Lower lobe of right lung (tissue), 2 donors: ENCODE measurements around the gene TTC28. TPM values are rescaled to one million over a fixed set of nuclear protein-coding genes. Genes with fewer than 3 reads are reported as not detected.
"Not testable (repeated sequence)": the region's sequence is repeated elsewhere in the genome, so short reads cannot be mapped to it uniquely, and the experiment has no call there.

Experiments used
- ATAC-seq, 2 donors: fragments of 200-7000 bp; cut with Tn5 transposase; one replicate each; pipeline ENCODE4 v1.9.1; 2020 to 2022; ENCODE audit warnings: mild to moderate bottlenecking in 2 of 2, moderate library complexity in 2 of 2
- DNase-seq: peaks from one replicate; pipeline ENCODE4 v3.0.0-alpha.2; 2020
- H3K27ac ChIP-seq: fragments of 200-600 bp; one replicate; pipeline ENCODE4 v1.8.0; 2022
- H3K27me3 ChIP-seq: fragments of 200-600 bp; one replicate; pipeline ENCODE4 v1.8.0; 2022; ENCODE audit warnings: low read depth
- H3K36me3 ChIP-seq: fragments of 200-600 bp; one replicate; pipeline ENCODE4 v1.8.0; 2022; ENCODE audit warnings: mild to moderate bottlenecking
- H3K4me1 ChIP-seq: fragments of 200-600 bp; one replicate; pipeline ENCODE4 v1.8.0; 2022
- H3K4me3 ChIP-seq: fragments of 200-600 bp; one replicate; pipeline ENCODE4 v1.8.0; 2022; ENCODE audit warnings: mild to moderate bottlenecking
- H3K9me3 ChIP-seq: fragments of 200-600 bp; one replicate; pipeline ENCODE4 v1.8.0; 2022
- CTCF ChIP-seq: fragments of 200-600 bp; IDR thresholded peaks from one replicate; pipeline ENCODE4 v1.8.0; 2022; ENCODE audit warnings: antibody characterized with exemption, mild to moderate bottlenecking
- intact Hi-C: fragments of 100-400 bp; cut with DNase I; formaldehyde crosslinking; loops from one replicate; pipeline ENCODE4 v1.11.0; 2022
- total RNA-seq: library from RNA; stranded (reverse); fragmentation: NEBNext Ultra II Directional; extraction: Animal tissue kit (Norgen Biotek cat#: 25700); gene quantifications from one replicate; pipeline ENCODE4 v1.2.1, GENCODE V29; 2021
- donor health status: DM: no; HTN: yes; CAD: no; lungs with severe emphysema.

Gene TTC28
- total RNA-seq, 1 donor from 2014 or later = 39.6 TPM

- H3K27me3 ChIP-seq = no peaks in the 10 kb centered on the region
- intact Hi-C loops = no loop called here
Observed at GRCh38 chr22:28373831-28374230, 305.8 kb downstream of the TTC28 start.

GRCh38 chr22:28369854-28370253 is 309.8 kb downstream of the TTC28 start:
- H3K36me3 ChIP-seq = no peaks in the 10 kb centered on the region
- intact Hi-C loops = no loop called here
- no peak overlapping the region for H3K4me3 ChIP-seq
- no peak for TF ChIP-seq CTCF
- H3K9me3 ChIP-seq = no peaks in the 10 kb centered on the region
- DNase-seq (no peak), ATAC-seq (peak in 1 of 2 donors; percentile 51)
- H3K27me3 ChIP-seq = no peaks in the 10 kb centered on the region
- no peak overlapping the region for H3K27ac ChIP-seq
- peaks cover 22% of the 10 kb centered on the region for H3K4me1 ChIP-seq

More at GRCh38 chr22:28373831-28374230, 305.8 kb downstream of the TTC28 start:
- H3K36me3 ChIP-seq = no peaks in the 10 kb centered on the region
- DNase-seq (no peak), ATAC-seq (peak in 1 of 2 donors; percentile 33)
- no peak for TF ChIP-seq CTCF
- no peaks in the 10 kb centered on the region for H3K9me3 ChIP-seq
- H3K4me1 ChIP-seq = peaks cover 36% of the 10 kb centered on the region
- H3K27ac ChIP-seq = no peak overlapping the region
- H3K4me3 ChIP-seq = no peak overlapping the region

GRCh38 chr22:28366856-28367255 is 312.8 kb downstream of the TTC28 start:
- H3K27ac ChIP-seq = no peak overlapping the region
- peaks cover 4% of the 10 kb centered on the region for H3K4me1 ChIP-seq
- peaks cover 5% of the 10 kb centered on the region for H3K9me3 ChIP-seq
- TF ChIP-seq CTCF = no peak
- no peak overlapping the region for H3K4me3 ChIP-seq
- ATAC-seq (no peak), DNase-seq (no peak)
- intact Hi-C loops = no loop called here
- no peaks in the 10 kb centered on the region for H3K36me3 ChIP-seq
- H3K27me3 ChIP-seq = no peaks in the 10 kb centered on the region

- TF ChIP-seq CTCF = no peak
- Histone ChIP-seq H3K9me3 (peaks cover 5% of the 10 kb centered on the region), H3K27ac (no peak overlapping the region), H3K4me3 (no peak overlapping the region), H3K4me1 (peaks cover 4% of the 10 kb centered on the region), H3K27me3 (no peaks in the 10 kb centered on the region), H3K36me3 (no peaks in the 10 kb centered on the region)
- ATAC-seq (no peak), DNase-seq (no peak)
- intact Hi-C loops = no loop called here
Observed at GRCh38 chr22:28365371-28365770, 314.3 kb downstream of the TTC28 start.

- H3K9me3 ChIP-seq, H3K27ac ChIP-seq, DNase-seq, H3K36me3 ChIP-seq, H3K4me1 ChIP-seq, H3K4me3 ChIP-seq, ATAC-seq, intact Hi-C loops, H3K27me3 ChIP-seq: not testable (repeated sequence)
Observed at GRCh38 chr22:28364105-28364504, 315.5 kb downstream of the TTC28 start.

- Histone ChIP-seq H3K4me3 (no peak overlapping the region), H3K4me1 (no peaks in the 10 kb centered on the region), H3K27me3 (no peaks in the 10 kb centered on the region), H3K36me3 (no peaks in the 10 kb centered on the region), H3K27ac (no peak overlapping the region), H3K9me3 (peaks cover 5% of the 10 kb centered on the region)
- no peak for ATAC-seq
- no peak for DNase-seq
- TF ChIP-seq CTCF = no peak
- intact Hi-C loops = no loop called here
Observed at GRCh38 chr22:28360939-28361338, 318.7 kb downstream of the TTC28 start.
